NCI-H2107 treated with DMSO at 0.1 percent for 48 hours (cell line): Measurements from ENCODE around the gene NOXA1.

Experiments used
- DNase-seq: peaks from one replicate; lab custom pipeline; 2025; ENCODE audit not compliant: unreplicated experiment; lab: John Stamatoyannopoulos, UW

The NOXA1 gene

DNA sequence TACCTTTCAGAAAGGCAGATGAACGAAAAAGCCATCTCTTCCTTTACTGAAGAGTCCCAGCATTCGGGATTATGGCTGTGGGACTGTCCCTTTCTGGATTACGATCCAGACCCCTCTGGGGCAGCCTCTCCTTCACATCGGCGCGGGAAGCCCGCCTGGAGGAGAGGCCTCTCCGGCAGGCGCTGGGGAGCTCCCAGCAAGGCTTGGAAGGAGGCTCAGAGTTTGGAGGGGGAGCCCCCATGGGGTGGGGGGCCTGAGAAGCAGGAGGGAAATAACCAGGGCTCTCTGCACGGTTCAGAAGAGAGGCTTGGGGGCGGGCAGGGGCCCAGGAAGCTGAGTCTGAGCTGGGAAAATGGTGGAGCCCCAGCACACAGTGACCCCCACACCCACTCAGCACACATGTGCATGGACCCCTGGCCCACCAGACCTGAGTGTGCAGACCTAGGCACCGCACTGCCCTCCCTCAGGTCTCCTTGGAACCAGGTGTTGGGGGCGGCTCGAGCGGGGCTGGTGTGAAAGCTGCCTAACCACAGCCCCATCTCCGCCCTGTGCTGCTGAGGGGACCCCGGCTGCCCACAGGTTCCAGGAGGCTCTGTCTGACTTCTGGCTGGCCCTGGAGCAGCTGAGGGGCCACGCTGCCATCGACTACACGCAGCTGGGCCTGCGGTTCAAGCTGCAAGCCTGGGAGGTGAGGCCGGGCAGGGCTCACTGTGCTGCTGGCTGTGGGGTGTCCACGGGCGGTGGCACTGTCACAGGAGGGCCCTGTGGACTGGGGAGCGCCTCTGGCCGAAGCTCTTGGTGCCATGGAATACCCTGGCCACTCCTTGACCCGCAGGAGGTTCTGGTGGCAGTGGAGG, 4.5 kb downstream of the NOXA1 start:
- DNase-seq, result no peak

DNA sequence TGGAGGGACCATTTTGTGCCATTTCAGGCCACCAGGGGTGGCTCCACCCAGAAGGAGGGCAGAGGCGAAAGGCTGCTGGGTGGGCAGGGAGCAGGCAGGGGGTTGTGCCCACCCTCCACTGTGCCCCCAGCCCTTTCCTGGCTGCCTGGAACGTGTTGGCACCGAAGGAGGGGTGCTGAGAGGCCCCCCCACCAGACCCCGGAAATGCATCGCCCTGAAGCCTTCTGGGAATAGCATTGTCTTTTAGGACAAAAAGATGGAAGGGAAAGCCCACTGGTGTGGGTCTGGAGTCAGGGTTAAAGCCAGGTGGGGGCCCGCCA, 5.1 kb downstream of the NOXA1 start:
- DNase-seq, result no peak

DNA sequence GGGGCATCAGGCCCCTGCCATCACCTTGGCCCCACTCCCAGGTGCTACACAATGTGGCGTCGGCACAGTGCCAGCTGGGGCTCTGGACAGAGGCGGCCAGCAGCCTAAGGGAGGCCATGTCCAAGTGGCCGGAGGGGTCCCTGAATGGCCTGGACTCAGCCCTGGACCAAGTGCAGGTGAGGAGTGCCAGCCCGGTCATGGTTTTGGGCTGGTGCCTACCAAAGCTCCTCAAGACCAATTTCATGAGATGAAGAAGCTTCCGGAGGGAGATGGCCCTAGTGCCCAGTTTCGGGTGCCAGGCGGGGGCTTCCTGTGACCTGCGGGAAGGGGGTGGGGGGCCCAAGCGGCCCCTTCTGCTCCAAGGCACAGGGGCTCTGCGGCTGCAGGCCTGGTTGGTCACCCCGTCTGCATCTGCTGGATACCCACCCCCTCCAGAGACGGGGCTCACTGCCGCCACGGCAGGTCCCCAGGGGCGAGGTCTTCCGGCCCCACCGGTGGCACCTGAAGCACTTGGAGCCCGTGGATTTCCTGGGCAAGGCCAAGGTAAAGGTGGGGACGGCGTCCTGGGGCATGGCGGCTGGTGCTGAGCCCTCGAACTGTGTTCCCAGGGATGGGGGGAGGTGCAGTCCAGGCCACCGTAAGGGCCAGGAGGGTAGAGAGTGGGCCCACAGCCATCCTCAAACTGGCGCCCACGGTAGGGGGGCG, 5.8 kb downstream of the NOXA1 start:
- no peak for DNase-seq

DNA sequence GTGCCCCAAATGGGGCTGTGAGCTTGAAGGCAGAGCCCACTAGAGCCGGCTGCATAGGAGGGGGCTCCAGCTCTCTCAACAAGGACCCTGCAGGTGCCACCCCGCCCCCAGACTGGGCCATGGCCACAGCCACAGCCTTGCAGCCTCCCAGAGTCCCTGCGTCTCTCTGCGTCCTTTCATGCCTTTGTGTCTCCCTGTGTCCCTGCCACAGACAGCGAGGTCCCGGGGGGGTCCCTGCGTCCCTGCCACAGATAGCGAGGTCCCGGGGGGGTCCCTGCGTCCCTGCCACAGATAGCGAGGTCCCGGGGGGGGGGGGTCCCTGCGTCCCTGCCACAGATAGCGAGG, 6.3 kb downstream of the NOXA1 start:
- no peak for DNase-seq

DNA sequence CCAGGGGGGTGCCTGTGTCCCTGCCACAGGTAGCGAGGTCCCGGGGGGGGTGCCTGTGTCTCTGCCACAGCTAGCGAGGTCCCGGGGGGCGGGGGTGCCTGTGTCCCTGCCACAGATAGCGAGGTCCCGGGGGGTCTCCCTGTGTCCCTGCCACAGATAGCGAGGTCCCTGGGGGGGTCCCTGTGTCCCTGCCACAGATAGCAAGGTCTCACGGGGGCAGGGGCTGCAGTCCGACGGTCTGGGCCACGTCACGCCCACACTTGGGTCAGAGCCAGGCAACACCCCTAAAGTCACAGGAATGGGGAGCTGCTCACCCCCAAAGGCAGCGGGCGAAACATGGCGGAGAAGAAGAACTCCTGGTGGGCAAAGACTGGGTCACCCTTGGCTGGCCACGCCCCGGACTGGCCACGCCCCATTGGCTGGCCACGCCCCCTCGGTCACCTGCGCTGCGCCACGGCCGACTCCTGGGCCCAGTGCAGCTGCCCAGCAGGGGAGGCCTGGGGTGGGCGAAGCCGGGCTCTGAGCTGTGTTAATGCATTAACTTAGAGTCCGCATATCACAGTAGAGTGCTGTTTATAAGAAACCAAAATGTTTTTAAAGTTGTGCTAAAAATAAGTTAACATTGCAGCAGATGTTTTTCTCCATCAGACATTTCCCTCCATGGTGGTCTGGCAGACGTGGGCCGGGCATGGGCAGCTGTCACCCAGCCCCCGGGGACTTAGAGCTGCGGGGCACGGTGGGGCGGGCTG, 7.0 kb downstream of the NOXA1 start:
- peak; percentile 38 for DNase-seq

DNA sequence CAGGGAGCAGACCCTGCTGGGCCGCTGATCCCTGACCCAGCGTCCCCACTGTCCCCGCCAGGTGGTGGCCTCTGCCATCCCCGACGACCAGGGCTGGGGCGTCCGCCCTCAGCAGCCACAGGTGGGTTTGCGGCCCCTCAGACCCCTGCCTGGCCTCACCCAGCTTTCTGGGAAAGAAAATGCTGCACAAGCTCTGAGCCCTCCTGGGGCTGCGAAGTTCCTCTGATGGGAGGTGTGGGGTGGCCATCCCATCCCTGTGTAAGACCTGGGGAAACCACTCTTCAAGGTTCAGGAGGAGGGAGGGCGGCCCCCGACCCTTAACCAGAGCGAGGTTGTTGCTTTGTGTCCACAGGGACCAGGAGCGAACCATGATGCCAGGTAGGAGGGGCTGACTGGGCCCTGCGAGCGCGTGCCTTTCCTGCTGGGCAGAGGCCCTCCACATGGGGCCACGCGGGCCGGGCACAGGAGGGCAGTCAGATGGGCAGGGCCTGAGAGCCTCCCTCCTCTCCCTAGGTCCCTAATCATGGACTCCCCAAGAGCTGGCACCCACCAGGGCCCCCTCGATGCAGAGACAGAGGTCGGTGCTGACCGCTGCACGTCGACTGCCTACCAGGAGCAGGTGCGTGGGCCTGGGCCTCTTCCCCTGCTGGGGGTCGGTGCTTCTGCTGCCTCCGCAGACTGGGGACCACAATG, 7.7 kb downstream of the NOXA1 start:
- no peak for DNase-seq

DNA sequence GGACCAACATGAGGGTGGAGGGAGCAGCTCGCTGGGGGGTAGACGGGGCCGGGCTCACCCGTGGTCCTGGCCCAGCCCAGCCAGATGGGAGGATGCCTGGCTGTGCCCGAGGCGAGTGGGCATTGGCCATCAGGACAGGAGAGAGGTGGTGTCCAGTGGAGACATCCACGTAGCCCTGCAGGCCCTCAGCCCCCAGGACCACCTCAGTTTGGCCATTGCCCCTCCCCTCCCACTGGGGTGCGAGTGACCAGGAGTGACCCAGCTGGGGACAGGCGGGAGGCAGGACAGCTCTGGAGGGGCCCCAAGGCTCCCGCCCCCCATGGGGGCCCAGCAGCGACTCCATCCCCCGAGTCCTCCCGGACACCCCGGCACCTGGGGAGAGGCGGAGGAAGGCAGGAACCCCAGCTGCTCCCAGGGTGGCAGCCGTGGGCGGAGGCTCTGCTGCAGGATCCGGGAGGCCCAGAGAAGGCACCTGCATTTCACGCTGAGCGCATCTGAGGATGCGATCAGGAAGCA, 8.3 kb downstream of the NOXA1 start:
- DNase-seq, result no peak

DNA sequence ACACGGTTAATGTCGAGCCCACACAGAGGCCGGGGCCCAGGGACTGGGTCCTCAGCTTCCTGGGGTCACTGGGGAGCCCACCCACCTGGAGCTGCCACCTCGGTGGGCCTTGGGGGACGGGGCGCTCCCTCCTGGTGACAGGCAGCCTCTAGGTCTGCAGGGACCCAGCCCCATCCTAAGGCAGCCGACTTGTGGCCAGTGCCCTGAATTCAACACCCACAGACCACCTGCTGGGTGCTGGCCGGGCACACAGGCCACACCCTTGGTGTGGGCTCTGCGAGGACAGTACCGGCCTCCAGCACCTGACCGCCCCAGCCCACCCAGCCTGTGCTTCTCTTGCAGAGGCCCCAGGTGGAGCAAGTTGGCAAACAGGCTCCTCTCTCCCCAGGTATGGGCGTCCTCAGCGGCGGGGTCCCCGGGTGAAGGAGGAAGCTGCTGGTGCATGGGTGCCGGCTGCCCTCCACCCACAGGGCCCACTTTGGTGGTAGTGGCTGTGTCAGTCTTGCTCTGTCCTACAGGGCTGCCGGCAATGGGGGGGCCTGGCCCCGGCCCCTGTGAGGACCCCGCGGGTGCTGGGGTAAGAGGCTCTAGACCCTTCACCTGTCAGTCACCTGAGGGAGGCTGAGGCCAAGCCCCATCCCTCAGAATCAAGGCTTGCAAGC, 9.6 kb downstream of the NOXA1 start:
- DNase-seq, result no peak

DNA sequence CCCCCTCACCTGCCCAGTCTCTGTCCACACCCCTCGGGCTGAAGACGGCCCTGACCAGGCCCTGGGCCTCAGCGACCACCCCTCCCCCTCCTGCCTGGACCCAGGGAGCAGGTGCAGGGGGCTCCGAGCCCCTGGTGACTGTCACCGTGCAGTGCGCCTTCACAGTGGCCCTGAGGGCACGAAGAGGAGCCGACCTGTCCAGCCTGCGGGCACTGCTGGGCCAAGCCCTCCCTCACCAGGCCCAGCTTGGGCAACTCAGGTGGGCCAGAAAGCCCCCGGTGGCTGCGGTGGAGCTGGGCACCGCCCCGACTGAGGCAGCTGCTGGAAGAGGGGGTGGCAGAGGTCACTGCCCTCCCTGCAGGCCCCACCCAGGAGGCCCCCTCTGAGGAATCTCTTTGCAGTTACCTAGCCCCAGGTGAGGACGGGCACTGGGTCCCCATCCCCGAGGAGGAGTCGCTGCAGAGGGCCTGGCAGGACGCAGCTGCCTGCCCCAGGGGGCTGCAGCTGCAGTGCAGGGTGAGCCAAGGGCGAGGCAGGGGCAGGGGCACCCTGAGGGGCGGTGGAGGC, 10.2 kb downstream of the NOXA1 start:
- DNase-seq, result no peak

DNA sequence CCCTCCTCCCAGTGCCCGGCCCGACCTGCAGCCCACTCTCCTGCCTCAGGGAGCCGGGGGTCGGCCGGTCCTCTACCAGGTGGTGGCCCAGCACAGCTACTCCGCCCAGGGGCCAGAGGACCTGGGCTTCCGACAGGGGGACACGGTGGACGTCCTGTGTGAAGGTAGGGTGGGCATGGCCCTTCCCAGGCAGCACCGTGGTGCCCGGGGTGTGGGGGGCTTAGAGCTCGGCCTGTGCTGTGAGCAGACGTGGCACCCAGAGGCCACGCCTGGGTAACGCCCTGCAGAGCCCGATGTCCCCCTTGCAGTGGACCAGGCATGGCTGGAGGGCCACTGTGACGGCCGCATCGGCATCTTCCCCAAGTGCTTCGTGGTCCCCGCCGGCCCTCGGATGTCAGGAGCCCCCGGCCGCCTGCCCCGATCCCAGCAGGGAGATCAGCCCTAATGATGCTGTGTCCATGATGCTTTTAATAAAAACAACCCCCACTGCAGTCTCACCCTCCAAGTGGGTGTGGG, 10.8 kb downstream of the NOXA1 start:
- no peak for DNase-seq

DNA sequence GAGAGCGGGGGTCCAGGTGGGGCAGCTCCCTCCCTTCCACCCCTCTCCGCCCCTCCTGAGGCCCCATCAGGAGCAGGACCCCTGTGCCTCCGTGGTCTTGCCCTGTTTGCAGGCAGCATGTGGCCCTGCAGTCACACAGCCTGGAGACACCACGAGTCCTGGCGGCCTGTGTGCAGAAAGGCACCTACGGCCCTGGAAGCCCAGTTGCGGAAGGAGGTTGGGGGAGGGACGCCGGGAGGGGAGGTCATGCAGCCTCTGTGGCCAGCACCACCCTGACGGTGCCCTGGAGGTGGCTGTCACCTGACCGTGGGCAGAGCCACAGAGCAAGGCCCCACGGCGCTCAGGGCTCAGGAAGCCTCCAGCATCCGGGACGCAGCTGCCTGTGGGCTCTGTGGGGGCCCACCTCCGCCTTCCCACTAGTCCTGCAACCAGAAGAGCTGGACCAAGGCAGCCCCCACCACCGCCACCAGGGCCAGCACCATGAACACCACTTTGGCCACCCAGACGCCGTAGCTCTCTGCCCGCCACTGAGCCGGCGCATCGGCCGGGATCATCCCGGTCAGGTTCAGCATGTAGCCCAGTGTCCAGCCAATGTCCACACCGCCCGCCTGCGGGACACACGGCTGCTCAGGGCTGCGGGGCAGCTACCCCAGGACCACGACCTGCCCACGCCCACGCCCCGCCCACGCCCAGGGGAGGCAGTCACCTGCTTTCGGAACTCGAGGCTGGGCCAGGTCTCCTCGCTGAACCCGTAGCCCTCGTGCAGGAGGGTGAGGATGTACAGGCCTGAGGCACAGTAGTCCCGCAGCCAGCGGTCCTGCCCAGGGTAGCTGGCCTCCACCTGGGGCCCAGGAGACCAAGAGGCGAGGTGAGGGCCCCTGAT, 11.5 kb downstream of the NOXA1 start:
- DNase-seq, result no peak

DNA sequence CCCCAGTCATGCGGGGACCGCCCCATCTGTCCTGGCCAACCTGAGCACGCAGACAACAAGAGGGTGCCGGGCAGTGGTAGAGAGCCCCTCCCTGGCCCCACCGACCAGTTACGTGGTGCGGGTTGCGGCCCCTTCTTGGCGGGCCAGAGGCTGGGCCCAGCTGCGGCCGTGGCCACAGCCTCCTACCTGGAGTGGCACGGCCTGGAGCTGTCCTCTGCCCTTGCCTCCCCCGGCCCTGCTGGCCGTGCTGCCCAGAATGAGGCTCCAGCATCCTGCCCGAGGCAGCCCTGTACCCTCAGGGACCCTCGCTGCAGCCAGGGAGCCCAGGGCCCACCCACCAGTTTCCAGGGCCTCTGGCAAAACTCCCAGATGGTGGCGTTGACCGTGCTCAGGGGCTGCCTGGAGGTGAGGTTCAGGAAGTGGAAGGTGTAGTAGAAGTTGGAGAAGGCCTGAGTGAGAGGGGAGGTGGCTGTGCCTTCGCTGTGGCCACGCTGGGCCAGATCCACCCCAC, 12.2 kb downstream of the NOXA1 start:
- no peak for DNase-seq

DNA sequence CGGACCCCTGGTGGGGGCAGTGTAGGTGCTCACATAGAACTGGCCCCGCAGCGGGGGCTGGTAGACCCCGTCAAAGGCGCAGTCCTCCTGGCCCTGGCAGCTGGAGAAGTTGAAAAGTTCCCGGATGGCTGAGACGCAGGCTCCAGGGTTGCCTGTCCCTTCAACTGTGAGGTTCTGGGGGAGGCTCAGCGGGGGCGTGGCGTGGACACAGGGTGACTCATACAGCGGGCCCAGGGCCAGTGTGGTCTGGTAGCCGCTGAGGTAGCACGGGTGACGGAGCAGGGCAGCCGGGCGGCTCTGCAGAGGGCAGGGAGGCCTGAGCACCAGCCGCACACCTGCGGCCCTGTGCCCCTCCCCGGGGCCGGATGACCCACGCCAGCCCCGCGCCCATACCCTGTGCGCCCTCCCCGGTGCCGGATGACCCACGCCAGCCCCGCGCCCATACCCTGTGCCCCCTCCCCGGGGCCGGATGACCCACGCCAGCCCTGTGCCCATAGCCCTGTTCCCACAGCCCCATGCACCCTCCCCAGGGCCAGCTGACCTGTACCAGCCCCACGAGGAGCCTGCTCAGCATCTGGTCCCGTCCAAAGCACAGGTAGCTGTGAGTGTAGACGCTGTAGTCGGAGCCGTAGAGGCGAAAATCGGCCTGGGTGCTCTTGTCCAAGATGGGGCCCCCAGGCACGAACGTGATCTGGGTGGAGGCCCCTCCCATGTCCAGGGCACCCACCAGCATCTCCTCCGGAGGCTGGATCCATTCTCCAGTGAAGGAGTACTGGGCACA, 13.0 kb downstream of the NOXA1 start:
- DNase-seq, result no peak

DNA sequence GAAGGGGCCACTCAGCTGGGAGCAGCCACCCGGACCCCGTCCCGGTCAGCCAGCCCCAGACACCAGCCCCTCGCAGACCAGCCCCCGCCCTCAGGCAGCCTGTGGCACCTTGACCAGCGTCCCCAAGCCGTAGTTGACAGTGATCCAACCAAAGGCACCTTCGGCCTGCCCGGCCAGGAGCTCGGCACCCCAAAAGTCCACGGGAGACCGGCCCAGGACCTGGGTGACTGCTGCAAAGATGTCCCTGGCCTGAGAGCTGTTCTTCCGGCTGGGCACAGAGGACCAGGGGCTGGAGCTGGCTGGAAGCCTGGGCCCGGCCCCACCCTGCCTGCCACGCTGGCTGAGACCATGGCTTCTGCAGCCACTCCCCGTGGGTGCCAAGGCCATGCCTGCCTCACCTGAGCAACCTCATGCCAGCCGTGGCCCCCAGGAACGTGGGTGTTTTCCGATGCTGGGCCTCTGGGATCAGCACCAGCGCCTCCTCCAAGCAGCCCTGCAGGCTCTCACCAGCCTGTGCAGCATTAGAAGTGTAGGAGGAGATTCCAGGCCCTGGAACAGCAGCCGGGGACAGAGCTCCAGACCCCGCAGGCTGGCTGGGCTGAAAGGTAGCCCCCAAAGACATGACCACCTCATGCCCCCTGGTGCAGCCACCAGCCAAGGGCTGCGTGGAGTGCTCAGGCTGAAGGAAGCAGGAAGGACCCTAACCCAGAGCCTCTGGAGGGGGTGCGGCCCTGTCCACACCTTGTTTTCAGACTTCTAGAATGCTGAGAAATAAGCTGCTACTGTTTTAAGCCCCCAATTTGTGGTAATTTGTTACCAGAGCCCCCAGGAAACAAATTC, 13.8 kb downstream of the NOXA1 start:
- no peak for DNase-seq

DNA sequence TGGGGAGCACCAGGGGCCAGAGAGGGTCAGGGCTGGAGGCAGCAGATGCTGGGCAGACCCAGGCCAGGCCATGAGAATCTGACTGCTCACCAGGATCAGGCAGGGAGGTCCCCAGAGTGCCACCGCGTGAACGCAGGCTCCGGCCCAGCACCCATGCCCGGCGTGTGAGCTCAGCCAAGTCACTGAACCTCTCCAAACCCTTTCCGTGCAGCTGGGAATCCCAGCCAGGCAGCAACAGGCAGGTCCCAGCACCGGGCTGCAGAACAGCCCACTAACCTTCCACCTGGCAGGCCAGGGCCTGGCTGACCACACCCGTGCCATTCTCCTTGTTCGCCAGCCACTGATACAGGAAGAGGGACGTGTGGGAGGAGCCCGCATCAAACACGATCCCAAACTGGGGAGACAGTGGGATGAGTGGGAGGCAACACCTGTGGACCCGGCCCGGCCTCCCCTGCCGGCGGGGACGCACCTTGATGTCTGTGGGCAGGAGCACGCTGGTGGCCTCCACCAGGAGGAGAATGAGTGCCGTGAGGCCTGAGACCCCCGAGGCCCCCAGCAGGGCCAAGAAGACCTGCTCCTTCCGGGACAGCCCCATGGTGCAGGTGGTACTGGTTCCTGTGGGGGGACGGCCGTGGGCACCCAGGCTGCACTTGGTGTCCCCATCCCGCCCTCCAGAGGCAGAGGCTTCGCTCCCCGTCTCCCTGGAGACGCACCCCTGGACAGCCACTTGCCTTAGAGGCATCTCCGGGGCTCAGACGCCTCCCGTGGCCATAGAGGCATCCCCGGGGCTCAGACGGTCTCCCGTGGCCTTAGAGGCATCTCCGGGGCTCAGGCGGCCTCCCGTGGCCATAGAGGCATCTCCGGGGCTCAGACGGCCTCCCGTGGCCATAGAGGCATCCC, 14.7 kb downstream of the NOXA1 start:
- no peak for DNase-seq

DNA sequence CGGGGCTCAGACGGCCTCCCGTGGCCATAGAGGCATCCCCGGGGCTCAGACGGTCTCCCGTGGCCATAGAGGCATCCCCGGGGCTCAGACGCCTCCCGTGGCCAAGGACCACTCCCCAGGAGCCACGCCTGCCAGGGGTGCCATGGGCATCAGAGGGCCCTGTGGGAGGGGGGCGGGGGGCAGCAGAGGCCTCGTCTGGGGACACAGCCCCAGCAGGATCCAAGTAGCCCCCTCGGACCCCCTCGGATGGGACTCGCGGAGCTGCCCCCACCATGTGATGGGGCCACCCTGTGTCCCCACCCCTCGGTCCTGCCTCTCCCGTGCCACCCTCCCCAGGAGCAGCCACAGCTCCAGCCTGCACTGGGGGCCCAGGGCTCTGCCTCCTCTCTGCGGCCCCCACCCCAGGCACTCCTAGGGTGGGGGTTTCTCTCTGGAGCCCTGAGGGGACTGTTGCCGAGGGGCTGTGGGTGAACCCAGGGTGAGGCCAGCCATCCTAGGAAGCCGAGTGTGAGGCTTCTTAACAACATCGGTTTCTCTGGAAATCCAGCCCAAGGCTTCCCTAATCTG, 15.5 kb downstream of the NOXA1 start:
- no peak for DNase-seq
